ENCODE measurements around the gene RNF2. TPM values are rescaled to one million over a fixed set of nuclear protein-coding genes. Genes with fewer than 3 reads are reported as not detected.

The RNF2 gene
- total and polyA plus RNA-seq, 3 donors from 2014 or later: 38.6 to 46.0 (median 38.9) TPM

- WGBS, 2 donors: 76 to 78% methylated on average over 4 of the region's 4 CpGs
- Histone ChIP-seq H3K9me3 (no peaks in the 10 kb centered on the region), H3K4me1 (no peaks in the 10 kb centered on the region), H3K27ac (no peak overlapping the region), H3K36me3 (ENCODE audit: low read depth, missing control alignments) (no peaks in the 10 kb centered on the region), H3K27me3 (no peaks in the 10 kb centered on the region), H3K4me3 (no peak overlapping the region)
- no peak for TF ChIP-seq CTCF (IDR thresholded peaks at IDR 0.05)
- no peak for TF ChIP-seq POLR2A (IDR thresholded peaks at IDR 0.05)
- no peak for DNase-seq
- intact Hi-C loops (cut with DNase I; ENCODE audit: low total_unique reads): no loop called here
These were observed 5.5 kb upstream of the RNF2 start for GRCh38 chr1:185039726-185040407.

- no peak overlapping the region for H3K4me3 ChIP-seq
- no peaks in the 10 kb centered on the region for H3K4me1 ChIP-seq
- H3K36me3 ChIP-seq (ENCODE audit: low read depth, missing control alignments): no peaks in the 10 kb centered on the region
- no peak overlapping the region for H3K27ac ChIP-seq
- no peaks in the 10 kb centered on the region for H3K27me3 ChIP-seq
- TF ChIP-seq POLR2A (IDR thresholded peaks at IDR 0.05) (no peak), CTCF (IDR thresholded peaks at IDR 0.05) (no peak)
- H3K9me3 ChIP-seq: no peaks in the 10 kb centered on the region
- WGBS, 2 donors: 61 to 77% methylated on average over 1 of the region's 1 CpG
- DNase-seq: no peak
- intact Hi-C loops (cut with DNase I; ENCODE audit: low total_unique reads): no loop called here
These were observed 5.0 kb upstream of the RNF2 start for GRCh38 chr1:185040408-185040735.

- H3K27me3 ChIP-seq: no peaks in the 10 kb centered on the region
- no peaks in the 10 kb centered on the region for H3K36me3 ChIP-seq (ENCODE audit: low read depth, missing control alignments)
- intact Hi-C loops (cut with DNase I; ENCODE audit: low total_unique reads): no loop called here
- H3K27ac ChIP-seq: no peak overlapping the region
- WGBS, 2 donors: 43 to 50% methylated on average over 1 of the region's 1 CpG
- DNase-seq: no peak
- no peak overlapping the region for H3K4me3 ChIP-seq
- H3K4me1 ChIP-seq: peaks cover 3% of the 10 kb centered on the region
- H3K9me3 ChIP-seq: no peaks in the 10 kb centered on the region
- TF ChIP-seq POLR2A (IDR thresholded peaks at IDR 0.05): no peak
- TF ChIP-seq CTCF (IDR thresholded peaks at IDR 0.05): no peak
These were observed 3.6 kb upstream of the RNF2 start for GRCh38 chr1:185041742-185042141.

GRCh38 chr1:185042737-185043136 is 2.6 kb upstream of the RNF2 start:
- no peak overlapping the region for H3K27ac ChIP-seq
- H3K9me3 ChIP-seq: no peaks in the 10 kb centered on the region
- no peaks in the 10 kb centered on the region for H3K36me3 ChIP-seq (ENCODE audit: low read depth, missing control alignments)
- WGBS, 2 donors: 66 to 73% methylated on average over 6 of the region's 6 CpGs
- DNase-seq: no peak
- no peaks in the 10 kb centered on the region for H3K27me3 ChIP-seq
- H3K4me1 ChIP-seq: peaks cover 13% of the 10 kb centered on the region
- intact Hi-C loops (cut with DNase I; ENCODE audit: low total_unique reads): no loop called here
- TF ChIP-seq POLR2A (IDR thresholded peaks at IDR 0.05): no peak
- TF ChIP-seq CTCF (IDR thresholded peaks at IDR 0.05): no peak
- no peak overlapping the region for H3K4me3 ChIP-seq

- intact Hi-C loops (cut with DNase I; ENCODE audit: low total_unique reads): no loop called here
- H3K4me3 ChIP-seq: peak overlapping the region in 1 of 2 donors; percentile 79
- peaks cover 16% of the 10 kb centered on the region for H3K4me1 ChIP-seq
- DNase-seq: no peak
- peak overlapping the region in 1 of 2 donors; percentile 93 for H3K27ac ChIP-seq
- WGBS, 2 donors: 62 to 63% methylated on average over 8 of the region's 8 CpGs
- no peaks in the 10 kb centered on the region for H3K36me3 ChIP-seq (ENCODE audit: low read depth, missing control alignments)
- H3K27me3 ChIP-seq: no peaks in the 10 kb centered on the region
- no peaks in the 10 kb centered on the region for H3K9me3 ChIP-seq
- TF ChIP-seq CTCF (IDR thresholded peaks at IDR 0.05): no peak
- no peak for TF ChIP-seq POLR2A (IDR thresholded peaks at IDR 0.05)
These were observed 971 bp upstream of the RNF2 start for GRCh38 chr1:185044387-185044786.
